Measurements from ENCODE around the gene IL1A. TPM values are rescaled to one million over a fixed set of nuclear protein-coding genes. Genes with fewer than 3 reads are reported as not detected.

The IL1A gene
- total and polyA plus RNA-seq, 9 of the 15 experiments (the other 6 are each of a cell fraction or from before 2014, with no cell fraction given): 0.03 to 0.27 (median 0.14) TPM; not detected in 2

DNA sequence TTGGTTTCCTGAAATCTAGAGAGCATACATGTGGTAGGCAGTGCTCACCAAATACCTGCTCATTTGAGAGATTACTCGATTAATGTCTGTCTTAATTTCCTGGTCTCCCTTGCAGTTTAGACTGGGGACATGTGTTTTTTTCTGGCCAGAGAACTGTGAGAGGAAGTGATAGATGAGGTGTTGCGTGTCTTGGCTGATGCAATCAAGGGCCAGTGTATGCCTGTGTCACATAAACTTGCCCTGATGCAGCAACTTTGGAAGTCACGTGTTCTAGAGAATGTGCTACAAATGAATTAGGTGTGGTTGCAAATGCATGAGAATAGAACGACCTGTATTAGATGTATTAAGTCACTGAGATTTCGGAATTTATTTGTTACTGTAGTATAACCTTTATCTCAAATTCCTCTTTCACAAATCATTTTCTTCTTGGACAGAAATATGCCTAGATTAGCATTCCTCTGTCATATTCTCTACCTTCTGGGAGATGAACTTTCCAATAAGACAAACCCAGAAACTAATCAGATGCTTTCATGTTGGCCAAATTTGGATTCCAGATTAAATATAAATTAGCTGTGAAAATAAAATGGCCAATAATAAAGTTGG, 9.9 kb upstream of the IL1A start (continued):
- TF ChIP-seq, protein P1, sequence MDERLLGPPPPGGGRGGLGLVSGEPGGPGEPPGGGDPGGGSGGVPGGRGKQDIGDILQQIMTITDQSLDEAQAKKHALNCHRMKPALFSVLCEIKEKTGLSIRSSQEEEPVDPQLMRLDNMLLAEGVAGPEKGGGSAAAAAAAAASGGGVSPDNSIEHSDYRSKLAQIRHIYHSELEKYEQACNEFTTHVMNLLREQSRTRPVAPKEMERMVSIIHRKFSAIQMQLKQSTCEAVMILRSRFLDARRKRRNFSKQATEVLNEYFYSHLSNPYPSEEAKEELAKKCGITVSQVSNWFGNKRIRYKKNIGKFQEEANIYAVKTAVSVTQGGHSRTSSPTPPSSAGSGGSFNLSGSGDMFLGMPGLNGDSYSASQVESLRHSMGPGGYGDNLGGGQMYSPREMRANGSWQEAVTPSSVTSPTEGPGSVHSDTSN (CRISPR knock-in tag; IDR thresholded peaks at IDR 0.05; ENCODE audit: low read depth): no peak
- TF ChIP-seq, protein P1 (tag; conservative IDR thresholded peaks at IDR 0.05; ENCODE audit: low read depth): peak; percentile 94
- TF ChIP-seq ZNF282 (CRISPR knock-in tag; IDR thresholded peaks at IDR 0.05): no peak
- no peak for TF ChIP-seq BRF1 (IDR thresholded peaks at IDR 0.05; ENCODE audit: borderline replicate concordance, extremely low read depth, insufficient read length)
- TF ChIP-seq, protein P2, sequence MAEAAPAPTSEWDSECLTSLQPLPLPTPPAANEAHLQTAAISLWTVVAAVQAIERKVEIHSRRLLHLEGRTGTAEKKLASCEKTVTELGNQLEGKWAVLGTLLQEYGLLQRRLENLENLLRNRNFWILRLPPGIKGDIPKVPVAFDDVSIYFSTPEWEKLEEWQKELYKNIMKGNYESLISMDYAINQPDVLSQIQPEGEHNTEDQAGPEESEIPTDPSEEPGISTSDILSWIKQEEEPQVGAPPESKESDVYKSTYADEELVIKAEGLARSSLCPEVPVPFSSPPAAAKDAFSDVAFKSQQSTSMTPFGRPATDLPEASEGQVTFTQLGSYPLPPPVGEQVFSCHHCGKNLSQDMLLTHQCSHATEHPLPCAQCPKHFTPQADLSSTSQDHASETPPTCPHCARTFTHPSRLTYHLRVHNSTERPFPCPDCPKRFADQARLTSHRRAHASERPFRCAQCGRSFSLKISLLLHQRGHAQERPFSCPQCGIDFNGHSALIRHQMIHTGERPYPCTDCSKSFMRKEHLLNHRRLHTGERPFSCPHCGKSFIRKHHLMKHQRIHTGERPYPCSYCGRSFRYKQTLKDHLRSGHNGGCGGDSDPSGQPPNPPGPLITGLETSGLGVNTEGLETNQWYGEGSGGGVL (CRISPR knock-in tag; IDR thresholded peaks at IDR 0.05): no peak
- TF ChIP-seq RBM25 (IDR thresholded peaks at IDR 0.05; ENCODE audit: low read depth, low read length, severe bottlenecking): no peak
- TF ChIP-seq, protein P3, sequence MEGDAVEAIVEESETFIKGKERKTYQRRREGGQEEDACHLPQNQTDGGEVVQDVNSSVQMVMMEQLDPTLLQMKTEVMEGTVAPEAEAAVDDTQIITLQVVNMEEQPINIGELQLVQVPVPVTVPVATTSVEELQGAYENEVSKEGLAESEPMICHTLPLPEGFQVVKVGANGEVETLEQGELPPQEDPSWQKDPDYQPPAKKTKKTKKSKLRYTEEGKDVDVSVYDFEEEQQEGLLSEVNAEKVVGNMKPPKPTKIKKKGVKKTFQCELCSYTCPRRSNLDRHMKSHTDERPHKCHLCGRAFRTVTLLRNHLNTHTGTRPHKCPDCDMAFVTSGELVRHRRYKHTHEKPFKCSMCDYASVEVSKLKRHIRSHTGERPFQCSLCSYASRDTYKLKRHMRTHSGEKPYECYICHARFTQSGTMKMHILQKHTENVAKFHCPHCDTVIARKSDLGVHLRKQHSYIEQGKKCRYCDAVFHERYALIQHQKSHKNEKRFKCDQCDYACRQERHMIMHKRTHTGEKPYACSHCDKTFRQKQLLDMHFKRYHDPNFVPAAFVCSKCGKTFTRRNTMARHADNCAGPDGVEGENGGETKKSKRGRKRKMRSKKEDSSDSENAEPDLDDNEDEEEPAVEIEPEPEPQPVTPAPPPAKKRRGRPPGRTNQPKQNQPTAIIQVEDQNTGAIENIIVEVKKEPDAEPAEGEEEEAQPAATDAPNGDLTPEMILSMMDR (IDR thresholded peaks at IDR 0.05 in 2 of 3, conservative IDR thresholded peaks at IDR 0.05 in 1 of 3; ENCODE audit: insufficient read depth in 2 of 3, low read depth in 1 of 3, low read length in 3 of 3): no peak
- TF ChIP-seq MTA2 (IDR thresholded peaks at IDR 0.05; ENCODE audit: low read depth): peak; percentile 52
- TF ChIP-seq TEAD4 (IDR thresholded peaks at IDR 0.05; ENCODE audit: low read length): peak; percentile 78
- TF ChIP-seq TEAD4 (CRISPR knock-in tag; IDR thresholded peaks at IDR 0.05; ENCODE audit: borderline replicate concordance): no peak
- TF ChIP-seq CHD1 (IDR thresholded peaks at IDR 0.05; ENCODE audit: low read length): no peak
- TF ChIP-seq EZH2 (IDR thresholded peaks at IDR 0.05; ENCODE audit: borderline replicate concordance, low read depth, low read length): no peak
- TF ChIP-seq ZNF830 (CRISPR knock-in tag; IDR thresholded peaks at IDR 0.05): no peak
- peak; percentile 90 for TF ChIP-seq SOX6 (IDR thresholded peaks at IDR 0.05)
- TF ChIP-seq ZNF263 (CRISPR knock-in tag; IDR thresholded peaks at IDR 0.05; ENCODE audit: borderline replicate concordance): no peak
- TF ChIP-seq HNRNPK (IDR thresholded peaks at IDR 0.05; ENCODE audit: low read depth, low read length, poor library complexity, severe bottlenecking): no peak
- no peak for TF ChIP-seq ZNF347 (CRISPR knock-in tag; IDR thresholded peaks at IDR 0.05; ENCODE audit: low read depth)
- no peak for TF ChIP-seq PHB (CRISPR knock-in tag; IDR thresholded peaks at IDR 0.05)
- peak; percentile 62; the same call in 1 of the 2 replicates for TF ChIP-seq MEF2D (tag; conservative IDR thresholded peaks at IDR 0.05; ENCODE audit: low read depth)
- TF ChIP-seq, protein P4, sequence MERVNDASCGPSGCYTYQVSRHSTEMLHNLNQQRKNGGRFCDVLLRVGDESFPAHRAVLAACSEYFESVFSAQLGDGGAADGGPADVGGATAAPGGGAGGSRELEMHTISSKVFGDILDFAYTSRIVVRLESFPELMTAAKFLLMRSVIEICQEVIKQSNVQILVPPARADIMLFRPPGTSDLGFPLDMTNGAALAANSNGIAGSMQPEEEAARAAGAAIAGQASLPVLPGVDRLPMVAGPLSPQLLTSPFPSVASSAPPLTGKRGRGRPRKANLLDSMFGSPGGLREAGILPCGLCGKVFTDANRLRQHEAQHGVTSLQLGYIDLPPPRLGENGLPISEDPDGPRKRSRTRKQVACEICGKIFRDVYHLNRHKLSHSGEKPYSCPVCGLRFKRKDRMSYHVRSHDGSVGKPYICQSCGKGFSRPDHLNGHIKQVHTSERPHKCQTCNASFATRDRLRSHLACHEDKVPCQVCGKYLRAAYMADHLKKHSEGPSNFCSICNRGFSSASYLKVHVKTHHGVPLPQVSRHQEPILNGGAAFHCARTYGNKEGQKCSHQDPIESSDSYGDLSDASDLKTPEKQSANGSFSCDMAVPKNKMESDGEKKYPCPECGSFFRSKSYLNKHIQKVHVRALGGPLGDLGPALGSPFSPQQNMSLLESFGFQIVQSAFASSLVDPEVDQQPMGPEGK (CRISPR knock-in tag; IDR thresholded peaks at IDR 0.05; ENCODE audit: borderline replicate concordance): no peak
- peak; percentile 90 for TF ChIP-seq NFE2 (IDR thresholded peaks at IDR 0.05; ENCODE audit: low read depth)

All from K562 (cell line).